ENCODE measurements around the gene KIZ.

Gene KIZ

GRCh38 chr20:21177767-21178166 lies 51.9 kb downstream of the KIZ start:
- DNase-seq (ENCODE audit: low read depth in 2 of 2), result no peak

- no peak for DNase-seq (ENCODE audit: low read depth in 2 of 2)
Measured at GRCh38 chr20:21179757-21180156, 53.9 kb downstream of the KIZ start.

- DNase-seq (ENCODE audit: low read depth in 2 of 2), result no peak
Measured at GRCh38 chr20:21180248-21180647, 54.4 kb downstream of the KIZ start.

- no peak for DNase-seq (ENCODE audit: low read depth in 2 of 2)
Measured at GRCh38 chr20:21181028-21181427, 55.1 kb downstream of the KIZ start.

GRCh38 chr20:21182832-21183563 lies 57.1 kb downstream of the KIZ start:
- DNase-seq (ENCODE audit: low read depth in 2 of 2), result no peak

- DNase-seq (ENCODE audit: low read depth in 2 of 2), result no peak
Measured at GRCh38 chr20:21183722-21184121, 57.8 kb downstream of the KIZ start.

- DNase-seq (ENCODE audit: low read depth in 2 of 2), result no peak
Measured at GRCh38 chr20:21184819-21185218, 58.9 kb downstream of the KIZ start.

- DNase-seq (ENCODE audit: low read depth in 2 of 2), result no peak
Measured at GRCh38 chr20:21185849-21186248, 60.0 kb downstream of the KIZ start.

- DNase-seq (ENCODE audit: low read depth in 2 of 2), result no peak
Measured at GRCh38 chr20:21189761-21190523, 64.1 kb downstream of the KIZ start.

- no peak for DNase-seq (ENCODE audit: low read depth in 2 of 2)
Measured at GRCh38 chr20:21190869-21191268, 65.0 kb downstream of the KIZ start.

GRCh38 chr20:21191839-21192238 lies 66.0 kb downstream of the KIZ start:
- no peak for DNase-seq (ENCODE audit: low read depth in 2 of 2)

- no peak for DNase-seq (ENCODE audit: low read depth in 2 of 2)
Measured at GRCh38 chr20:21202259-21202658, 76.4 kb downstream of the KIZ start.

- no peak for DNase-seq (ENCODE audit: low read depth in 2 of 2)
Measured at GRCh38 chr20:21203088-21203656, 77.3 kb downstream of the KIZ start.

- DNase-seq (ENCODE audit: low read depth in 2 of 2), result no peak
Measured at GRCh38 chr20:21206584-21206983, 80.7 kb downstream of the KIZ start.

- DNase-seq (ENCODE audit: low read depth in 2 of 2), result no peak
Measured at GRCh38 chr20:21208999-21209398, 83.1 kb downstream of the KIZ start.

GRCh38 chr20:21209668-21210067 lies 83.8 kb downstream of the KIZ start:
- DNase-seq (ENCODE audit: low read depth in 2 of 2), result no peak

- no peak for DNase-seq (ENCODE audit: low read depth in 2 of 2)
Measured at GRCh38 chr20:21213691-21214090, 87.8 kb downstream of the KIZ start.

GRCh38 chr20:21214431-21214830 lies 88.5 kb downstream of the KIZ start:
- DNase-seq (ENCODE audit: low read depth in 2 of 2), result no peak

GRCh38 chr20:21219686-21220085 lies 93.8 kb downstream of the KIZ start:
- no peak for DNase-seq (ENCODE audit: low read depth in 2 of 2)

- DNase-seq (ENCODE audit: low read depth in 2 of 2), result no peak
Measured at GRCh38 chr20:21224217-21224616, 98.3 kb downstream of the KIZ start.

- DNase-seq (ENCODE audit: low read depth in 2 of 2), result no peak
Measured at GRCh38 chr20:21225215-21225947, 99.5 kb downstream of the KIZ start.

GRCh38 chr20:21228511-21228910 lies 102.6 kb downstream of the KIZ start:
- DNase-seq (ENCODE audit: low read depth in 2 of 2), result no peak

All from stimulated activated CD4-positive, alpha-beta T cell treated with anti-CD3 and anti-CD28 coated beads, Interleukin-15, amount 100 ng/mL, for 48 hours (primary cell).